NCI-H2171 treated with DMSO at 0.1 percent for 48 hours (cell line): Measurements from ENCODE around the gene INHBA.
A peak's percentile ranks its signal among the peaks of the same experiment; 100 is the strongest.

Experiments used
- DNase-seq: peaks from one replicate; lab custom pipeline; 2025; lab: John Stamatoyannopoulos, UW

Gene INHBA

GRCh38 chr7:41702635-41703371, at the start of gene INHBA:
TSS of gene INHBA (minus strand) at chr7:41703090. CDS start at chr7:41700374, 2,716 bp downstream.
- DNase-seq: no peak

DNA sequence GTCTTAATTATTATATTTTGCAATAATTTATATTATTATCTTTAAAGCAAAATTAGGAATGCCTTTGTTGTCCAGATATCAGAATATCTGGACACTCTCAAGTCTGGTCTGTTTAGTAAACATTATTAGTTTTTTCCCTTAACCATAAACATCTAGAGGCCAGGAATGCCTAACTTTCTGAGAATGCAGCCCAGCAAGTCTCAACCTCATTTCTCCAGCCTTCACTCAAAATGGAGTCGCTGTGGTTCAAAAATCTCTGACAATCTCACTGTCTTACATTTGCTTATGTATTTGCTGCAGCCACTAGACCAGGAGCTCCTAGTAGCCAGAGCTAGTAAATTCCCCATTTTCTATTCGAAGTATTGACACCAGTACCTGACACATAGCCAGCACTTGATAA, 49.7 kb upstream of the INHBA start:
- no peak for DNase-seq

DNA sequence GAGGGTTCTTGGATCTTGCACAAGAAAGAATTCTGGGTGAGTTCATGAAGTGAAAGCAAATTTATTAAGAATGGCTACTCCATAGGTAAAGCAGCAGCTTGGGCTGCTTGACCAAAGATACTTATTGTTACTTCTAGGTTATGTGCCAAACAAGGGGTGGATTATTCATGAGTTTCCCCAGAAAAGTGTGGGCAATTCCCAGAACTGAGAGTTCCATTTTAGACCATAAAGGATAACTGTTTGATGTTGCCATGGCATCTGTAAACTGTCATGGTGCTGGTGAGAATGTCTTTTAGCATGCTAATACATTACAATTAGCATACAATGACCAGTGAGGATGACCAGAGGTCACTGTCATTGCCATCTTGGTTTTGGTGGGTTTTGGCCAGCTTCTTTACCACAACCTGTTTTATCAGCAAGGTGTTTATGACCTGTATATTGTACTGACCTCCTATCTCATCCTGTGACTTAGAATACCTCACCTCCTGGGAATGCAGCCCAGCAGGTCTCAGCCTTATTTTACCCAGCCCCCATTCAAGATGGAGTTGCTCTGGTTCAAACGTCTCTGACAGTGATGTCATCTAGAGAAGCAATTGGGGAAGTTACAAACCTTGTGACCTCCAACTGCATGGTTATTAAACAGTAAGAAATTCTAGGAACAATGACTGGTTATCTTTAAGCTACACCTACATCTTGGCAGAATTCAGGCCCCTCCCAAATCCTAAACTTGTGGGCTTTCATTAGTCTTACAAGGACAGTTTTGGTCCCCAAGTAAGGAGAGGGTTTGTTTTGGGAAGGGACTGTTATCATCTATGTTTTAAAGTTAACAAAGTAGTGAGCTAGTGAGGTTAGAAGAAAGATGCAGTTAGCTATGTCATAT, 48.0 kb upstream of the INHBA start:
- no peak for DNase-seq

DNA sequence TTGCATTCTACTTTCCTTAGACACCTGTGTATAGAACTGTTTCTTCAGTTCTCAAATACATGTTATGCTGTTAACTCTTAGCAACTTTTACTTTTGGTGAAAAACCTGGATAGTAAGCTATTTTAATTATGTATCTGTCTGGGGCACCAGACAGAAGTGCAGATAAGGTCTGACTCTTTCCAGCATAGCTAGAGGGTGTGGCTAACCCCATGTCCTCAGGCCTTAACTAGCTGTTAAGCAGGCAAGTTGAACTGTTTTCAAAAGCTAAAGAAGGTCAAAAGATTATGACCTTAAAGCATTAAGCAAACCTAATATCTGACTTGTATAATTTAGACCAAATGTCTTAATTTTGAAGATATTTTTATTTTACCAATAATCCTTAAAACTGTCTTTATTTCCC, 45.1 kb upstream of the INHBA start:
- no peak for DNase-seq

- no peak for DNase-seq
Observed at GRCh38 chr7:41745451-41745850, 42.6 kb upstream of the INHBA start.

- DNase-seq: no peak
Observed at GRCh38 chr7:41744161-41744560, 41.3 kb upstream of the INHBA start.

DNA sequence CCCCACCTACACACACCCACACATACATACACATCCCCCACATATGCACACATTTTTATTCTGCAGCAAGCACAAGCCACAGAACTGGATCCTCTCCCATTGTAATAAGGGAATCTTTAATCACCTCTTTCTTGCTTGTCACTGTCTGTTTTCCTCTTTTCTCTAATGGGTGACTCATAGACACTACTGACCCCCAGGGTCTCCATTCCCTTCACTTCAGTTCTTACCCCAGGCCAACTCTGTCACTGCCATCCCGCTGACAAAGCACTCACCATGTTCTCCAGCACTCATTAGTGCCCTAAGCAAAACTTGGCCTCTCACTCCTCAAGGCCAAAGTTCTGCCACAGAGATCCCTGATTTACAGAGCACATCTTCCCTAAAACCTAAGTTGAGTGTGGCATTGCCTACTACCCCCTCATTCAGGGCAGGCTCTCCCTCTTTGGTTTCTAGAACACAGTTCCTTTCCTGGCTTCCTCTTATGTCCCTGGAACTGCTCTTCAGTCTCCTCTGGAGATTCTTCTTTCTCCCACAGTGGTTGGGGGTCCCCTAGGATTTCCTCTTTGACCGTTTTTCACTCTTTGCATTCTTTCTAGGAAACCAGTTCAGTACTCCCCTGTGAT, 39.6 kb upstream of the INHBA start:
- DNase-seq: no peak

DNA sequence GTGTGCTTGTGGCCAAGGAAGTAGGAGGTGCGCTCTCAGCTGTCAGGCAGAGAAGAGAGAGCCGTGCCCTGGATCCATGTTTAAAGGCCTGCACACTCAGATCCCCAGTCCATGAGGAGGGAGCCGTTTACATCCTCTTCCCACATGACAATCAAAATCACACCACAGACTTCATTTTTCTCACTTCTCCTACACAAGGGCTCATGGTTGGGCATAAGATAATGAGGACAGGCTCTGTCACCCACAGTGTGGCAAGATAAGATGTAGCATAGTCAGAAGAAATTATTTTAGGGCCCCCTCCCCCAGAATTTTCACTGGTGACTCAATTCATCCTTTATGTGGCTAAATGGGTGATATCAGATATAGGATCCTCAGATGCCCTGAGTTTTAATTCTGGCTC, 35.9 kb upstream of the INHBA start:
- DNase-seq: no peak

DNA sequence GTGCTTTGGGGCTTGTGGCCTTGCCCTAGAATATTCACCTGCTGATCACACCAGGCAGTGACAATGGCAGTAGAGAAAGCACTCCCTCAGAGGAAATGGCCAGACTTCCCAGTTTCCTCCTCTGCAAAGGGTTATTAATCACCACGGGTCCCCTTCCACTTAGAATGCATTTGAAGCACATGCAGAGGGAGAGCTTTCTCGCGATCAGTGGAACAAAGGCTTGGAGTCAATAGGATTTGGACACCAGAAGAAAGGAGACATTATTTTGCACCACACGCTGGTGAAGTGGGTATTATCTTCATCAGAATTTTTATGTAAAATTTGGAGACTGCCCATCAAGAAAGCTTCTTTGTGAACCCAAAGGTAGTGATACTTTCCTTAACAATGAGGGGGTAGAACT, 35.4 kb upstream of the INHBA start:
- no peak for DNase-seq

GRCh38 chr7:41735206-41735605, 32.3 kb upstream of the INHBA start:
- DNase-seq: no peak

GRCh38 chr7:41732843-41733306, 30.0 kb upstream of the INHBA start:
- DNase-seq: no peak

GRCh38 chr7:41732436-41732785, 29.5 kb upstream of the INHBA start:
- DNase-seq: no peak

GRCh38 chr7:41731493-41732435, 28.9 kb upstream of the INHBA start:
- DNase-seq: peak; percentile 12

DNA sequence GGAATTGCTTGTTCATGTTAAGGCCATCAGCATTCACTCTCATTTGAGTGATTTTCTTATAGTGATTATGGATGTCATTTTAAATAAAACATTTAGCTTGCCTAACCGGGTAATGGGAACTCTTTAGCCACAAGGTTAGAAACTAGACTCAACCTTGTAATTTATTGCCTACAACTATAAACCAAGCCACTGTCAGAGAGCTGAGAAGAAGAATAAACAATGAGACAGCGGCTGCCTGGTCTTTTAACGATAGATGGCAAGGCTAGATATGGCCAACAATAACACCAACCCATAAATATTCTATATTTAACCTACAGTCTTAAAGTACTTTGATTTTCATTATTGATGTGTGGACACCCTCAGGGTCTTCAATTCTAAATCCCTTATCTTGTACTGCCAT, 27.8 kb upstream of the INHBA start:
- DNase-seq: no peak

GRCh38 chr7:41730161-41730560, 27.3 kb upstream of the INHBA start:
- no peak for DNase-seq

GRCh38 chr7:41729059-41729458, 26.2 kb upstream of the INHBA start:
- no peak for DNase-seq

- DNase-seq: no peak
Observed at GRCh38 chr7:41725013-41725412, 22.1 kb upstream of the INHBA start.

DNA sequence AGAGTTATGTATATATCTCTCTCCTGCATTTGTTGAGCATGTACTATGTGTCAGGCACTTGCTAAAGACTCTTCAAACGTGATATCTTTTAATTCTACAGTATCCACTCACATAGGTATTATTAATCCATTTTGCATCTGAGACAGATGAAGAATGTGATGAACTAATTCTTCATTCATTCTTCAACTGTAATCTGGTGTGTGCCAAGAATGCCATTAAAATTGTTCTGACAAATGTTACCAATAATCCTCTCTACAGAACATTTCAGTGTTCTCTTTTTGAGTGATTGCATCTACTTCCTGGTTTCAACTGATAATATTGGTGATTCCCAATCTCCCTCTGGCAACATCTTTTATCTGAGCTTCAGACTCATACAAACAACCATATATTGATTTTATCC, 18.0 kb upstream of the INHBA start:
- DNase-seq: no peak

- no peak for DNase-seq
Observed at GRCh38 chr7:41720046-41720445, 17.2 kb upstream of the INHBA start.

- DNase-seq: no peak
Observed at GRCh38 chr7:41716691-41717090, 13.8 kb upstream of the INHBA start.

- DNase-seq: no peak
Observed at GRCh38 chr7:41715000-41715399, 12.1 kb upstream of the INHBA start.
